ENCODE data around the gene EMC8.

The EMC8 gene

GRCh38 chr16:85782451-85782850 lies 16.9 kb downstream of the EMC8 start:
- no peak overlapping the region for H2AFZ ChIP-seq (ENCODE audit: low read depth, low read length, severe bottlenecking)
- 0 out of 2 replicates have a peak, but pooled peaks cover 7% of the 10 kb centered on the region for H3K79me2 ChIP-seq (ENCODE audit: insufficient read depth, low read length)
- H3F3A ChIP-seq (ENCODE audit: insufficient read depth), result 0 out of 2 replicates have a peak, but pooled peaks cover 4% of the 10 kb centered on the region
- no peaks in the 10 kb centered on the region for H3K27me3 ChIP-seq (ENCODE audit: low read length)
- no peak overlapping the region for H3K9ac ChIP-seq (ENCODE audit: low read length)
- H3K4me3 ChIP-seq (ENCODE audit: insufficient read depth, low read length, poor library complexity, severe bottlenecking), result no peak overlapping the region
- no peak for TF ChIP-seq EZH2phosphoT487 (conservative IDR thresholded peaks at IDR 0.05; ENCODE audit: low read length)
- TF ChIP-seq CTCF (IDR thresholded peaks at IDR 0.05; ENCODE audit: insufficient read depth, low read length, poor library complexity, severe bottlenecking), result no peak
- H3K27ac ChIP-seq (ENCODE audit: low read depth, low read length), result no peak overlapping the region
- no peaks in the 10 kb centered on the region for H4K20me1 ChIP-seq (ENCODE audit: low read depth, low read length)
- H3K4me2 ChIP-seq (ENCODE audit: low read depth, low read length, poor library complexity, severe bottlenecking), result no peak overlapping the region
- H3K9me2 ChIP-seq (replicated peaks; ENCODE audit: insufficient read depth, low read length), result no peaks in the 10 kb centered on the region
- no peaks in the 10 kb centered on the region for H3K9me3 ChIP-seq (ENCODE audit: insufficient read depth, low read length)
- H3K36me3 ChIP-seq (ENCODE audit: low read length), result 0 out of 2 replicates have a peak, but pooled peaks cover 4% of the 10 kb centered on the region

DNA sequence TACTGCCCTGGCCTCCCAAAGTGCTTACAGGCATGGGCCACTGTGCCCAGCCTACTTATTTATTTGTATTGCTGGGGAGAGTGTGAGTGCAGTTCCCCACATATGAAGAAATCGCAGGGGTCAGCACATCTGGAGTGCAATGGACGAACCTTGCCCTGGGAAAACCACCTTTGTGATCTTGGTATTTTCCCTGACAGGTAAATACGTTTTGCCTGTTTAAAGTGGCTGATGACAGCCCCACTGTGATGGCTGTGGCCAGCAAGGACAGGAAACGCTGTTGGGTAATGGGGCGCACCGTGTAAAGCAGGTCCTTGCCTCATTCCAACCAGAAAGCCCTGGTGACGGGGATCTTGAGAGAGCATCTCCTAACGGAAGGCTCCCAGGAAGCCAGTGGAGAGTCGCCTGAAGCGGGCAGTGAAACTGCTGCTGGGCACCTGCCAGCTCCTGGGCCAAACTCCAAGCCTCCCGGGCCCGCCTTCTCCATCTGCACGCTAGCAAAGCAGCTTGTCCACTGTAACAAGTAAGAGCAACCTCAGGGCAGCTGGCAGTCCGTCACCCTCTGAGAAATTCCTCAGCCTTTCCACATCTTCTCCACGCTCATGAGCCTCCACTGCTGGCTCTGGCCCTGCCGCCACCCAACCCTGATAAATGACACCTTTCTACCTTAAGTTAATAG lies 17.5 kb downstream of the EMC8 start:
- 0 out of 2 replicates have a peak, but pooled peaks cover 7% of the 10 kb centered on the region for H3K79me2 ChIP-seq (ENCODE audit: insufficient read depth, low read length)
- TF ChIP-seq CTCF (IDR thresholded peaks at IDR 0.05; ENCODE audit: insufficient read depth, low read length, poor library complexity, severe bottlenecking) (no peak), EZH2phosphoT487 (conservative IDR thresholded peaks at IDR 0.05; ENCODE audit: low read length) (no peak)
- H3K4me2 ChIP-seq (ENCODE audit: low read depth, low read length, poor library complexity, severe bottlenecking), result no peak overlapping the region
- H3K9me3 ChIP-seq (ENCODE audit: insufficient read depth, low read length), result no peaks in the 10 kb centered on the region
- H3K27ac ChIP-seq (ENCODE audit: low read depth, low read length), result no peak overlapping the region
- 0 out of 2 replicates have a peak, but pooled peaks cover 4% of the 10 kb centered on the region for H3F3A ChIP-seq (ENCODE audit: insufficient read depth)
- no peak overlapping the region for H3K9ac ChIP-seq (ENCODE audit: low read length)
- no peak overlapping the region for H2AFZ ChIP-seq (ENCODE audit: low read depth, low read length, severe bottlenecking)
- no peak overlapping the region for H3K4me3 ChIP-seq (ENCODE audit: insufficient read depth, low read length, poor library complexity, severe bottlenecking)
- no peaks in the 10 kb centered on the region for H3K9me2 ChIP-seq (replicated peaks; ENCODE audit: insufficient read depth, low read length)
- H4K20me1 ChIP-seq (ENCODE audit: low read depth, low read length), result no peaks in the 10 kb centered on the region
- no peaks in the 10 kb centered on the region for H3K27me3 ChIP-seq (ENCODE audit: low read length)
- H3K36me3 ChIP-seq (ENCODE audit: low read length), result 0 out of 2 replicates have a peak, but pooled peaks cover 4% of the 10 kb centered on the region

- Histone ChIP-seq H3K4me2 (ENCODE audit: low read depth, low read length, poor library complexity, severe bottlenecking) (no peak overlapping the region), H2AFZ (ENCODE audit: low read depth, low read length, severe bottlenecking) (no peak overlapping the region), H3K27me3 (ENCODE audit: low read length) (no peaks in the 10 kb centered on the region), H3K79me2 (ENCODE audit: insufficient read depth, low read length) (0 out of 2 replicates have a peak, but pooled peaks cover 7% of the 10 kb centered on the region), H3K27ac (ENCODE audit: low read depth, low read length) (no peak overlapping the region), H4K20me1 (ENCODE audit: low read depth, low read length) (no peaks in the 10 kb centered on the region), H3K9me2 (replicated peaks; ENCODE audit: insufficient read depth, low read length) (no peaks in the 10 kb centered on the region), H3K36me3 (ENCODE audit: low read length) (0 out of 2 replicates have a peak, but pooled peaks cover 4% of the 10 kb centered on the region), H3F3A (ENCODE audit: insufficient read depth) (0 out of 2 replicates have a peak, but pooled peaks cover 4% of the 10 kb centered on the region), H3K9ac (ENCODE audit: low read length) (no peak overlapping the region), H3K9me3 (ENCODE audit: insufficient read depth, low read length) (no peaks in the 10 kb centered on the region), H3K4me3 (ENCODE audit: insufficient read depth, low read length, poor library complexity, severe bottlenecking) (no peak overlapping the region)
- TF ChIP-seq CTCF (IDR thresholded peaks at IDR 0.05; ENCODE audit: insufficient read depth, low read length, poor library complexity, severe bottlenecking) (no peak), EZH2phosphoT487 (conservative IDR thresholded peaks at IDR 0.05; ENCODE audit: low read length) (no peak)
These were observed 18.2 kb downstream of the EMC8 start for GRCh38 chr16:85781156-85781555.
